ENCODE measurements around the gene C12orf60.
"Not testable (repeated sequence)": the region's sequence is repeated elsewhere in the genome, so short reads cannot be mapped to it uniquely, and the experiment has no call there.

The C12orf60 gene, protein sequence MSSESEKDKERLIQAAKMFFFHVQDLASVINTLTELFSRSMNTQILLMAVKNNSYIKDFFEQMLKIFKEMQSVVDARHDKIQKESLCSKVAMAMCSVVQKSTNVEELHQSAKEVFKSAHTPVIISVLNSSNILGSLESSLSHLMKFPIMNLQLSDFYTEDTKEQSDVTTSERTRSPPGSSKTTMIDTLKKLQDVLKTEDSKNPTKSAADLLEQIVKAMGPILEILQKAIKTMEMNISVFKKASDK

DNA sequence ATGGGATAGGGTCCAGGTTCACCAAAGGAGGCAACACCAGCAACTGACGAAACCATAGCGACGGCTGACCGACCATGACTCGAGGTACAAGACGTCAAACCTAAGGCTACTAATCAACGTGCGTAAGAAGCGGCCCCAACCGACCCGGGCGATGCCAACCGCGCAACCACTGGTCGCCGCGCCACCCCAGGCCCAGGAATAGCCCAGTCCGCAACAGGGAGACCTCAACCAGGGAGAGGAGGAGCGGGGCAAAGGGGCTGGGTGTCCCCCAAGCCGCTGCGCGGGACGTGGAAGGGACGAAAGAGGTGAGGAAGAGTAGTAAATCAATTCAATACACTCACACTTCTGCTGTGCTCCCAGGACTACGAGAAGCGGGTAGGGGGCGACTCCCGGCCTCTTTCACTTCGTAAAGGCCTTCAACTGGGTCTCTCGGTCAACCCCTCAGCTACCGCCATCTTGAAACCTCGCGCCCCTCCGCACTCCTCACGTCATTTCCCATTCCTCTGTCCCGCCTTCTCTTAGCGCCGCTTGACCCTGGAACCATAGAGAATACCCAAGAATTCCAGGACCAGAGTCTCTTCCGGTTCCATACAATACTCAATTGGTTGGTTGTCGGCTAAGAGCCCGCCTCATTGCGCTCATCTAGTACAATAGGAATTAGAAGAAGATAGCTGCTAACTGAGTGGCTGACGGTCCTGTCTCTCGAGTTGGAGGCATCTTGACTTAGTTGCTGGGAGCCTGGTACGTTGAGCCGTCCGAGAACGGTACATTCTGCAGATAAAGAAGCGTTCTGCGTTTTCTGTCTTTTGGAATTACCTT is at the start of gene C12orf60, which contains the start of gene WBP11:
C12orf60 (plus strand) TSS at position 660 of the 819 bp plus-strand sequence. CDS start 19,266 bp downstream, outside the sequence.
WBP11 (minus strand) TSS at position 468 of the 819 bp plus-strand sequence. CDS start 2,095 bp downstream, outside the sequence.
- peak within 1 kb of the TSS; percentile 98 for H3K4me3 ChIP-seq (ENCODE audit: low read length in 2 of 2)
- H3K4me1 ChIP-seq (ENCODE audit: control insufficient read depth in 2 of 2, insufficient read depth in 2 of 2, low read length in 2 of 2), result peaks cover 3 to 8% of the 10 kb centered on the region in 2 donors
- no peaks in the 10 kb centered on the region for H3K27me3 ChIP-seq (ENCODE audit: control insufficient read depth in 2 of 2, insufficient read depth in 2 of 2, low read length in 2 of 2)
- H3K36me3 ChIP-seq (ENCODE audit: control insufficient read depth in 2 of 2, insufficient read depth in 2 of 2, low read length in 2 of 2), result peaks cover 6 to 16% of the 10 kb centered on the region in 2 donors
- H3K9me3 ChIP-seq (ENCODE audit: control insufficient read depth in 2 of 2, low read length in 2 of 2), result no peaks in the 10 kb centered on the region
- peak within 1 kb of the TSS; percentile 96 for H3K9ac ChIP-seq (ENCODE audit: low read depth in 1 of 2, low read length in 2 of 2)
- peak within 1 kb of the TSS; percentile 84 to 87 for H3K27ac ChIP-seq (ENCODE audit: low read depth in 2 of 2, low read length in 2 of 2)

DNA sequence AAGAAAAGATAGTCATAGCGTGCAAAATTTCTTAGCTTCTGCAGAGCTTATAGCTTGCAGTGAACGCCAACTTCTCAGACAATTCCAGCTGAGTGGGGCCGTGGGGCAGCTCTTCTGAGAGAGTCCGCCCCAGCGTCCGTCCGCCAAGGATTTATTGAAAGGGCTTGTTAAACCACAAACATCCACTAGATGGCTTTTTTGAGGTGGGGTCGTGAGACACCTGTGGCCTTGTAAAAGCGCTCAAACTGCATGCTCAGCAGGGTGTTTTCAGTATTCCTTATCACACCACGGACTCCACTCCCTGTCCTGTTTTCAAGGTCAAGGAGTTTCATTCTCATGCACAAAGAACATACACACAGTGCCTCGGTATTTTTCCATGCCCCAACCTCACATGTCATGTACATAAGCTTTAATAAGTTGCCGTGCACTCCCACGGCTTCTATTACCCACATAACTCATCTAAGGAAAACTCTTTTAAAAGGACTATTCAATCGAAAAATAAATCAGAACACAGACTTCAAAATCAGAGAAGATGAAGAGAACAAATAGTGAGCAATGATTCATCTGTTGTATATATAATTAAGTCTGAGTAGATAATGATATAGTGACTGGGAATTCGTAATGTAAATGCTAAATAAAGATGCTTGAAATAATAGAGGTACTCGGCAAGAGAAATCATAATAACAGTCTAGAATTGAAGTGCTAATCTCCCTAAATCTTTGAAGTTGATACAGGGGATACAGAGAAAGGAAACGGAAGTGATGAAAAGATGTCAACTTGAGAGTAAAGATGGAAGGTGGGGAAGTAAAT is 46.9 kb upstream of the C12orf60 start:
- Histone ChIP-seq H3K27ac (ENCODE audit: low read depth in 2 of 2, low read length in 2 of 2) (peak overlapping the region in 1 of 2 donors; percentile 47), H3K4me1 (ENCODE audit: control insufficient read depth in 2 of 2, insufficient read depth in 2 of 2, low read length in 2 of 2) (peaks cover 0 to 4% of the 10 kb centered on the region in 2 donors), H3K9me3 (ENCODE audit: control insufficient read depth in 2 of 2, low read length in 2 of 2) (peaks cover 0 to 2% of the 10 kb centered on the region in 2 donors), H3K27me3 (ENCODE audit: control insufficient read depth in 2 of 2, insufficient read depth in 2 of 2, low read length in 2 of 2) (no peaks in the 10 kb centered on the region), H3K9ac (ENCODE audit: low read depth in 1 of 2, low read length in 2 of 2) (no peak overlapping the region), H3K36me3 (ENCODE audit: control insufficient read depth in 2 of 2, insufficient read depth in 2 of 2, low read length in 2 of 2) (no peaks in the 10 kb centered on the region), H3K4me3 (ENCODE audit: low read length in 2 of 2) (peak overlapping the region in 1 of 2 donors; percentile 44)

DNA sequence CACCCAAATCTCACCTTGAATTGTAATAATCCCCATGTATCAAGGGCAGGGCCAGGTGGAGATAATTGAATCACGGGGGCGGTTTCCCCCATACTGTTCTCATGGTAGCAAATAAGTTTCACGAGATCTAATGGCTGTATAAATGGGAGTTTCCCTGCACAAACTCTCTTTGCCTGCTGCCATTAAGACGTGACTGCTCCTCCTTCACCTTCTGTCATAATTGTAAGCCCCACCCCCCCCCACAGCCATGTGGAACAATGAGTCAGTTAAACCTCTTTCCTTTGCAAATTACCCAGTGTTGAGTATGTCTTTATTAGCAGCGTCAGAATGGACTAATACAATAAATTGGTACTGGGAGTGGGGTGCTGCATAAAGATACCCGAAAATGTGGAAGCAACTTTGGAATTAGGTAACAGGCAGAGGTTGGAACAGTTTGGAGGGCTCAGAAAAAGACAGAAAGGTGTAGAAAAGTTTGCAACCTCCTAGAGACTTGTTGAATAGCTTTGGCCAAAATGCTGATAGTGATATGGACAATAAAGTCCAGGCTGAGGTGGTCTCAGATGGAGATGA is 43.7 kb upstream of the C12orf60 start:
- H3K9me3 ChIP-seq (ENCODE audit: control insufficient read depth in 2 of 2, low read length in 2 of 2), result not testable (repeated sequence)

DNA sequence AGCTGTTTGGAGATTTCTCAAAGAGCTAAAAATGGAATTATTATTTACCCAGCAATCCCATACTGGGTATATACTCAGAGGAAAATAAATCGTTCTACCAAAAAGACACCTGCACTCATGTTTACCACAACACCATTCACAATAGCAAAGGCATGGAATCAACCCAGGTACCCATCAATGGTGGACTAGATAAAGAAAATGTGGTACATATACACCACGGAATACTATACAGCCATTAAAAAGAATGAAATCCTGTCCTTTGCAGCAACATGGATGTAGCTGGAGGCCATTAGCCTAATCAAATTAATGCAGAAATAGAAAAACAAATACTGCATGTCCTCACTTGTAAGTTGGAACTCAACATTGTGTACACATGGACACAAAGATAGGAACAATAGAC is 38.1 kb upstream of the C12orf60 start:
- peaks cover 0 to 2% of the 10 kb centered on the region in 2 donors for H3K9me3 ChIP-seq (ENCODE audit: control insufficient read depth in 2 of 2, low read length in 2 of 2)
- no peak overlapping the region for H3K4me3 ChIP-seq (ENCODE audit: low read length in 2 of 2)
- H3K36me3 ChIP-seq (ENCODE audit: control insufficient read depth in 2 of 2, insufficient read depth in 2 of 2, low read length in 2 of 2), result no peaks in the 10 kb centered on the region
- no peak overlapping the region for H3K9ac ChIP-seq (ENCODE audit: low read depth in 1 of 2, low read length in 2 of 2)
- H3K27ac ChIP-seq (ENCODE audit: low read depth in 2 of 2, low read length in 2 of 2), result no peak overlapping the region
- no peaks in the 10 kb centered on the region for H3K27me3 ChIP-seq (ENCODE audit: control insufficient read depth in 2 of 2, insufficient read depth in 2 of 2, low read length in 2 of 2)
- H3K4me1 ChIP-seq (ENCODE audit: control insufficient read depth in 2 of 2, insufficient read depth in 2 of 2, low read length in 2 of 2), result peaks cover 0 to 8% of the 10 kb centered on the region in 2 donors

More for the DNA sequence above, 43.7 kb upstream of the C12orf60 start:
- not testable (repeated sequence) for H3K9ac ChIP-seq (ENCODE audit: low read depth in 1 of 2, low read length in 2 of 2); H3K4me3 ChIP-seq (ENCODE audit: low read length in 2 of 2); H3K36me3 ChIP-seq (ENCODE audit: control insufficient read depth in 2 of 2, insufficient read depth in 2 of 2, low read length in 2 of 2); H3K4me1 ChIP-seq (ENCODE audit: control insufficient read depth in 2 of 2, insufficient read depth in 2 of 2, low read length in 2 of 2); H3K27ac ChIP-seq (ENCODE audit: low read depth in 2 of 2, low read length in 2 of 2); H3K27me3 ChIP-seq (ENCODE audit: control insufficient read depth in 2 of 2, insufficient read depth in 2 of 2, low read length in 2 of 2)

DNA sequence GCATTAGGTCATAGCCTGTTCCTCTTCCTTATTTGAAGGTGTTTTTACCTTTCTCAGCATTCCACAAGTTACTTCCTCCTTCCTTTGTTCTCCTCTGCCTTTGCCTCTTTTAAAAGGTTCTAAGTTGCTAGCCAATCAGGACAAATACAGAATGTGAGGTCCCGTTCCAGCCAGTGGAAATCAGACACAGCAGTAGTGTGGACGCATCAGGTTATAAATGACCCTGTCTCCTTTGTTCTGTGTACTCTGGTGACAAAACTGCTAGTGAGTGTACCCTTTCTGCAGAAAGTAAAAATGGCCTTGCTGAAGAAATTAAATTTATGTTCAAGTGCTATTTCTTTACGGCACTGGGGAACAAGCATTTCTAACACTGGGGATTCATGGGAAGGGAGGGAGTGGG is 37.5 kb upstream of the C12orf60 start:
- H3K27ac ChIP-seq (ENCODE audit: low read depth in 2 of 2, low read length in 2 of 2); H3K27me3 ChIP-seq (ENCODE audit: control insufficient read depth in 2 of 2, insufficient read depth in 2 of 2, low read length in 2 of 2); H3K9ac ChIP-seq (ENCODE audit: low read depth in 1 of 2, low read length in 2 of 2); H3K4me1 ChIP-seq (ENCODE audit: control insufficient read depth in 2 of 2, insufficient read depth in 2 of 2, low read length in 2 of 2); H3K4me3 ChIP-seq (ENCODE audit: low read length in 2 of 2); H3K36me3 ChIP-seq (ENCODE audit: control insufficient read depth in 2 of 2, insufficient read depth in 2 of 2, low read length in 2 of 2); H3K9me3 ChIP-seq (ENCODE audit: control insufficient read depth in 2 of 2, low read length in 2 of 2): not testable (repeated sequence)

DNA sequence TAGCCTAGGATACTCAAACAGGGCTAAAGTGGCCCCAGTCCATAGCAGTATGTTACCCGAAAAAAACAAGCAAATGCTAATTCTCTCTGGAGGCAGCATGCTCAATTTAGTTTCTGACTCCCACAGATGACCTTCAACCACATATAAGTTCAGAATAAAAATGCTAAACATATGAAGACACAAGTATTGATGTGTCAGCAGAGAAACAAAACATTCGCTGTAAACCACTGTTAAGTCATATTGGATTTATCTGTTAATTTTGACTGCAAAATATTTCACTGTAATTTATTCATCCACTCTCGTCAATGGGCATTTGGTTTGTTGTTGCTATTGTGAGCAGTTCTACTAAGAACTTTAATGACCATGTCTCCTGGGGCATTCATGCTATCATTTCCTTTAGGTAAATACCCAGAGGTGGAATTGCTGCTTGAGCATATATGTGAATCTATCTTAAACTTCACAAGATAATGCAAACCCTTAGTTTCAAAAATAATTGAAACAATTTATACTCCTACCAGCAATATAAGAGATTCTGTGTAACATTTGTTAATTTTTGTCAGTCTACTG is 36.7 kb upstream of the C12orf60 start:
- Histone ChIP-seq H3K27me3 (ENCODE audit: control insufficient read depth in 2 of 2, insufficient read depth in 2 of 2, low read length in 2 of 2) (no peaks in the 10 kb centered on the region), H3K4me1 (ENCODE audit: control insufficient read depth in 2 of 2, insufficient read depth in 2 of 2, low read length in 2 of 2) (peaks cover 2 to 4% of the 10 kb centered on the region in 2 donors)

DNA sequence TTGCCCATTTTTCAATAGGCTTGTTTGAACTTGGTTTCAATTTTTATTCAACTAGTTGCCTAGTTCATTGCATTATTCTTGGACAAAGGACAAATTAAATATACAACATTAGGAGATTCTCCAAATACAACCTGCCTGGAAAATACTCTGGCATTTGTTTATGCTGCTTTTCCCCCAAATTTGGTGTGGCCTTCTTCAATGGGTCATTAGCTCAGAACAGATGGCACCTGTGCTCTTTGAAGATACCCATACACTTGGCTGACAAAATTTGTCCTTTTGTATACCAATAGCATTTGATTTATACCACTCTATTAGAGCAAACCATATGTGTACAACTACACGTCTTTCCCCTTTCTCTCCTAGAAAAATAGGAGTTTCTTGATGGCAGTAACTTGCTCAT is 35.9 kb upstream of the C12orf60 start:
- H3K4me3 ChIP-seq (ENCODE audit: low read length in 2 of 2), result peak overlapping the region in 1 of 2 donors; percentile 14
- H3K9ac ChIP-seq (ENCODE audit: low read depth in 1 of 2, low read length in 2 of 2), result no peak overlapping the region
- H3K9me3 ChIP-seq (ENCODE audit: control insufficient read depth in 2 of 2, low read length in 2 of 2), result no peaks in the 10 kb centered on the region
- peaks cover 2 to 4% of the 10 kb centered on the region in 2 donors for H3K4me1 ChIP-seq (ENCODE audit: control insufficient read depth in 2 of 2, insufficient read depth in 2 of 2, low read length in 2 of 2)
- no peaks in the 10 kb centered on the region for H3K27me3 ChIP-seq (ENCODE audit: control insufficient read depth in 2 of 2, insufficient read depth in 2 of 2, low read length in 2 of 2)
- H3K36me3 ChIP-seq (ENCODE audit: control insufficient read depth in 2 of 2, insufficient read depth in 2 of 2, low read length in 2 of 2), result no peaks in the 10 kb centered on the region
- H3K27ac ChIP-seq (ENCODE audit: low read depth in 2 of 2, low read length in 2 of 2), result no peak overlapping the region

More for the DNA sequence above, 36.7 kb upstream of the C12orf60 start:
- Histone ChIP-seq H3K27ac (ENCODE audit: low read depth in 2 of 2, low read length in 2 of 2) (no peak overlapping the region), H3K9me3 (ENCODE audit: control insufficient read depth in 2 of 2, low read length in 2 of 2) (no peaks in the 10 kb centered on the region), H3K4me3 (ENCODE audit: low read length in 2 of 2) (no peak overlapping the region), H3K9ac (ENCODE audit: low read depth in 1 of 2, low read length in 2 of 2) (no peak overlapping the region), H3K36me3 (ENCODE audit: control insufficient read depth in 2 of 2, insufficient read depth in 2 of 2, low read length in 2 of 2) (no peaks in the 10 kb centered on the region)

DNA sequence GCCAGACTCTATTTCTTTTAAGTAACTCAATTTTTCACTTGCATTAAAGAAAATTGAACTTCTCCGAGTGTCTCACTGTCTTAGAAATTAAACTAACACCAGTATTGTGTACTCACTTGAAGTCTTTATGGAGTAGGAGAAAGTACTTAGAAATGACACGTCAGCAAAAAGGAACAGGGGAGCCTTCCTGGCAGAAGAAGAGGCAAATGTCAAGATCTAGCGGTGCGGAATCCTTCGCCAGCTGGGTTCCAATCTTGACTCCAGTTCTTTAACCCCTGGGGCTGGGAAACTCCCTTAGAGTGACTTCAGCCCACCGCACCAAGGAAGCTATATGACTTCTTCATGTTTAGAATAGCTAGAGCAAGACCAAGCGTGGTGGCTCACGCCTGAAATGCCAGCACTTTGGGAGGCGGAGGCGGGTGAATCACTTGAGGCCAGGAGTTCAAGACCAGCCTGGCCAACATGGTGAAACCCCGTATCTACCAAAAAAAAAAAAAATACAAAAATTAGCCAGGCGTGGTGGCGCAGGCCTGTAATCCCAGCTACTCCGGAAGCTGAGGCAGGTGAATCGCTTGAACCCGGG is 34.6 kb upstream of the C12orf60 start:
- peak overlapping the region; percentile 98 to 100 for H3K9ac ChIP-seq (ENCODE audit: low read depth in 1 of 2, low read length in 2 of 2)
- H3K9me3 ChIP-seq (ENCODE audit: control insufficient read depth in 2 of 2, low read length in 2 of 2), result no peaks in the 10 kb centered on the region
- H3K4me3 ChIP-seq (ENCODE audit: low read length in 2 of 2), result peak overlapping the region; percentile 98 to 99
- H3K27ac ChIP-seq (ENCODE audit: low read depth in 2 of 2, low read length in 2 of 2), result peak overlapping the region; percentile 97 to 99
- H3K27me3 ChIP-seq (ENCODE audit: control insufficient read depth in 2 of 2, insufficient read depth in 2 of 2, low read length in 2 of 2), result no peaks in the 10 kb centered on the region
- H3K4me1 ChIP-seq (ENCODE audit: control insufficient read depth in 2 of 2, insufficient read depth in 2 of 2, low read length in 2 of 2), result peaks cover 6 to 7% of the 10 kb centered on the region in 2 donors
- no peaks in the 10 kb centered on the region for H3K36me3 ChIP-seq (ENCODE audit: control insufficient read depth in 2 of 2, insufficient read depth in 2 of 2, low read length in 2 of 2)

DNA sequence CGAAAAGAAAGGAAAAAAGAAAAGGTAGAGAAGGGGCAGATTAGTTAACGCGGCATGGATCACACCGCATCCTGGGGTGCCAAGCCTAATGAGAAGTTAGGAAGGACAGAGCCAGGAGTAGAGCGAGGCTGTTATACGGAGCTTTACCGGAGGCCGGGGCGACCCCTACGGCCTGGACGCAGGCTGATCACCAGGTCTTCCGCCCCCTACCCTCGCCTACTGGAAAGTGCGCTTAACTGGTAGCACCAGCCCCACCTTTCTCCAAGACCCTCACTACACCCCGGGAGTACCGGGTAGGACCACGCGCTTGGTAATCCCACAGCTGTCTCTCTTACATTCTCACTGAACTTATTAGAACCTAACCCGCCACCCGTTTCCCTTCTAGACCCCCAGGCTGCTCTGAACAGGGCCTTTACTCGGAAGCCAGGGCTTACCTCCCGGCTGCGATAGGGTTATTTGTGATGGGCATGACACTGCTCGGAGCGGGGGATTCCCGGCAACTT is 34.0 kb upstream of the C12orf60 start:
- peaks cover 7 to 9% of the 10 kb centered on the region in 2 donors for H3K4me1 ChIP-seq (ENCODE audit: control insufficient read depth in 2 of 2, insufficient read depth in 2 of 2, low read length in 2 of 2)

More for the DNA sequence above, 34.0 kb upstream of the C12orf60 start:
- H3K4me3 ChIP-seq (ENCODE audit: low read length in 2 of 2), result peak overlapping the region; percentile 98 to 99
- H3K36me3 ChIP-seq (ENCODE audit: control insufficient read depth in 2 of 2, insufficient read depth in 2 of 2, low read length in 2 of 2), result no peaks in the 10 kb centered on the region
- H3K9me3 ChIP-seq (ENCODE audit: control insufficient read depth in 2 of 2, low read length in 2 of 2), result no peaks in the 10 kb centered on the region
- peak overlapping the region; percentile 98 to 100 for H3K9ac ChIP-seq (ENCODE audit: low read depth in 1 of 2, low read length in 2 of 2)
- H3K27me3 ChIP-seq (ENCODE audit: control insufficient read depth in 2 of 2, insufficient read depth in 2 of 2, low read length in 2 of 2), result no peaks in the 10 kb centered on the region
- peak overlapping the region; percentile 97 to 99 for H3K27ac ChIP-seq (ENCODE audit: low read depth in 2 of 2, low read length in 2 of 2)
